ENCODE measurements around the gene JMJD6.

DNA sequence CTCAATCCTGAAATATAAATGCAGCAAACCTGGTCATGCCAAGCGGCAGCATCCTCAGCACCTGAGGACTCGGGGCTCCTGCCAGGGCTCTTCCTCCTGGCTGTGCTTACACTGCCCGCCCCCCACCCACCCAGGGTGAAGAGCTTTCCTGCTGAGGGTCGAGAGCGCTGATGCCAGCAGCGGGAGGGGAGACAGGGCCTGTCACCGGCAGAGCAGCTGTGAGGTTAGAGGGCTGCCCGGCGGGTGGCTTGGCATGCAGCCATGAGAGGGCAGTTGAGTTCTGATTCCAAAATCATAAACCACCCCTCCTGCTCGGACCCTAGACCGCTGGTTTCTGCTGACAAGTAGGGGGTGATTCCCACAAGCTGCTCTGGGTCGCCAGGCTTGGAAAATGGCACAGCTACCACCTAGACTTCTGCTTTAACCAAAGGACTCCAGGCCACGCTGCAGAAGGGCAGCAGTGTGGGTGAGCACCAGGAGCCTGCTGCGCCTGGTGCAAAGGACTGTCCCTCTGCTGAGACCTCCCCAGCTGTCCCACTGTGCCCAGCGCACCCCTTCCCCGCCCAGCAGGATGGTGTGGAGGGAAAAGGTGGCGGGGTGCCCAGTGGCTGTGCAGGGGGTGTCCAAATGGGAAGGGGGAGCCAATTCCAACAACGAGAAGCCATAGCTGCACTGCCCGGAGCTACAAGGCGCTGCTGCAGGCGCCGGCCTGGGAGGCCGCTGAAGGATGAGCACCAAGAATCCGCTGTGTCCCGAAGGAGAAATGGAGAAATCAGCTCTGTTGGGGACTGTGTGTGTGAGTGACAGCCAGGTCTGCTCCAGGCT is 42.3 kb downstream of the JMJD6 start:
- TF ChIP-seq POLR2AphosphoS5 (IDR thresholded peaks at IDR 0.05; ENCODE audit: low read depth, low read length) (no peak), TAF1 (IDR thresholded peaks at IDR 0.05; ENCODE audit: borderline replicate concordance, insufficient read depth, low read length) (no peak)
- TF ChIP-seq, protein P1, sequence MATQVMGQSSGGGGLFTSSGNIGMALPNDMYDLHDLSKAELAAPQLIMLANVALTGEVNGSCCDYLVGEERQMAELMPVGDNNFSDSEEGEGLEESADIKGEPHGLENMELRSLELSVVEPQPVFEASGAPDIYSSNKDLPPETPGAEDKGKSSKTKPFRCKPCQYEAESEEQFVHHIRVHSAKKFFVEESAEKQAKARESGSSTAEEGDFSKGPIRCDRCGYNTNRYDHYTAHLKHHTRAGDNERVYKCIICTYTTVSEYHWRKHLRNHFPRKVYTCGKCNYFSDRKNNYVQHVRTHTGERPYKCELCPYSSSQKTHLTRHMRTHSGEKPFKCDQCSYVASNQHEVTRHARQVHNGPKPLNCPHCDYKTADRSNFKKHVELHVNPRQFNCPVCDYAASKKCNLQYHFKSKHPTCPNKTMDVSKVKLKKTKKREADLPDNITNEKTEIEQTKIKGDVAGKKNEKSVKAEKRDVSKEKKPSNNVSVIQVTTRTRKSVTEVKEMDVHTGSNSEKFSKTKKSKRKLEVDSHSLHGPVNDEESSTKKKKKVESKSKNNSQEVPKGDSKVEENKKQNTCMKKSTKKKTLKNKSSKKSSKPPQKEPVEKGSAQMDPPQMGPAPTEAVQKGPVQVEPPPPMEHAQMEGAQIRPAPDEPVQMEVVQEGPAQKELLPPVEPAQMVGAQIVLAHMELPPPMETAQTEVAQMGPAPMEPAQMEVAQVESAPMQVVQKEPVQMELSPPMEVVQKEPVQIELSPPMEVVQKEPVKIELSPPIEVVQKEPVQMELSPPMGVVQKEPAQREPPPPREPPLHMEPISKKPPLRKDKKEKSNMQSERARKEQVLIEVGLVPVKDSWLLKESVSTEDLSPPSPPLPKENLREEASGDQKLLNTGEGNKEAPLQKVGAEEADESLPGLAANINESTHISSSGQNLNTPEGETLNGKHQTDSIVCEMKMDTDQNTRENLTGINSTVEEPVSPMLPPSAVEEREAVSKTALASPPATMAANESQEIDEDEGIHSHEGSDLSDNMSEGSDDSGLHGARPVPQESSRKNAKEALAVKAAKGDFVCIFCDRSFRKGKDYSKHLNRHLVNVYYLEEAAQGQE (IDR thresholded peaks at IDR 0.05; ENCODE audit: insufficient read depth in 1 of 2, low read depth in 2 of 2, low read length in 2 of 2) = no peak
